GM21528 (cell line): ENCODE data around the gene GRB10.

Source experiments
- ATAC-seq: cut with Tn5 transposase; IDR thresholded peaks from one replicate; pipeline ENCODE4 v1.9.1; 2021; ENCODE audit warnings: mild to moderate bottlenecking, moderate library complexity; ENCODE audit not compliant: unreplicated experiment, low FRiP score

The GRB10 gene

DNA sequence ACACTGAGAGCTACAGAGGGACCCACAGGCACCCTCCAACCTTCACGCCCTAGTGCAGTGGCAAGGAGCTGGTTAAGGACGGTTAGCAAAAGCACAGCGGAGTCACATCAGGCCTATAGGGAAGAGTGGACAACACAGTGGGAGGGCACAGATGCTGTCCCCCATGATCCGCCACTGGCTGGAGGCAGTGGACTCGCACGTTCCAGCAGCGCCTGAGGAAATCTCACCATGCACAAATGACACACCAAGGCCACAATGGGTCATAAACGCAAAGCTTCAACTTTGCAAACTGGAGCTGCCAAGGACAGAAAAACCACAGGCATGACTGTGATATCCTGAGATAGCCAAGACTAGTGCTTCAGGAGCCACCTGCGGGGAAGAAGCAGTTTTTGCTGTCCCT, 58.8 kb downstream of the GRB10 start:
- no peak for ATAC-seq

DNA sequence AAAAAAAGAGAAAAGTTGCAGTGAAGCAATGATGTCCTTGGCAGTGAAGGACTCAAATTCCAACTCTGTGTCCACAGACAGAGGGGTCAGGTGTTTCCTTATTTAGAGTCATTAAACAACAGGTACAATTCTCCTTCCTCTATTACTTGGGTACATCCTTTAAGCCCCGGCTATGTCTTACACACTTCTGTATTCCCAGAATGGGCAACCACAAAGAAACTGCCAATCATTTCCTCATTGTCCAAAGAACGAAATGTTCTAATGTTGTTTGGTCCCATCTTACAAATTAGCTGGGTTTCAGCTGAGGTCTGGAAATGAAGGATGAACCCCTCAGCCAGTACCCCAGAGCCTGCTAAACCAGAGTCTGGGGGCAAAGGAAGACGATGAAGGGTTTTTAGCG, 59.5 kb downstream of the GRB10 start:
- no peak for ATAC-seq

DNA sequence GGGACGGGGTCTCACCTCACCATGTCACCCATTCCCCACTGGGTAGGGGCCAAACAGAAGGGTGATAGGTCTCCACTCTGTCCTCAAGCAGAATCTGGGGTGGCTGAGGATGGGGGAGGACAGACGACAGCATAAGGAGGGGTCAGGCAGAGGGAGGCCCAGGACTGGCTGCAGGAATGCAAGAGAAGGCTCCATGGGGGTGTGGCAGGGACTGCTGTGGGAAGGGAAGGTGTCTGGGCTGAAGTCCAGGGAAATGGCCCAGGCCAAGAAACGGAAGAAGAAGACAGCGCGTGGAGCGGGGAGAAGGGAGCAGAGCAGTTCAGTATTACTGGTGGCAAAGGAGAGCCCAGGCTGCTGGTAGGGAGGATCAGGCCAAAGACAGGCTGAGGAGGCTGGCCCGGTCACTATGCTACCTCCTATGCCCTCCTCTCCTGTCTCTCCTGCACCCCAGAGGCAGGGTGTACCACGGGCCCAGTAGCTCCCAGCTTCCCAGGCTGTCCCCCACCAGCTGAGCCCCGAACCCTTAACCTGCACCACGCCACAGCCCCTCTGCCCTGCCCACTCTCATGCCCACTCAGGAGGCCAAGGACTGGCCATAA, 60.9 kb downstream of the GRB10 start:
- ATAC-seq: no peak

DNA sequence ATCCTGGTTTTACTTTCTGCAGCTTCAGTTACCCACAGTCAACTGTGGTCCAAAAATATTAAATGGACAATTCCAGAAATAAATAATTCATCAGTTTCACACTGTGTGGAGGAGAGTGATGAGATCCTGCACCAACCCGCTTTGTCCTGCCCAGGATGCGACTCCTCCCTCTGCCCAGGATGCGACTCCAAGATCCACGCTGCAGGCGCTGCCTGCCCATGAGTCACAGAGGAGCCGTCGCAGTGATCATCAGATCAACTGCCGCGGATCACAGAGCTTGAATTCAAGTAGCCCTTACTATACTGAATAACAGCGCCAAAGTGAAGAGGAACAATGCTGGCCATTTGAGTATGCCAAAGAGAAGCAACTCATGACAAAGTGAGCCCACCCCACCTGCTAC, 61.5 kb downstream of the GRB10 start:
- ATAC-seq: no peak

DNA sequence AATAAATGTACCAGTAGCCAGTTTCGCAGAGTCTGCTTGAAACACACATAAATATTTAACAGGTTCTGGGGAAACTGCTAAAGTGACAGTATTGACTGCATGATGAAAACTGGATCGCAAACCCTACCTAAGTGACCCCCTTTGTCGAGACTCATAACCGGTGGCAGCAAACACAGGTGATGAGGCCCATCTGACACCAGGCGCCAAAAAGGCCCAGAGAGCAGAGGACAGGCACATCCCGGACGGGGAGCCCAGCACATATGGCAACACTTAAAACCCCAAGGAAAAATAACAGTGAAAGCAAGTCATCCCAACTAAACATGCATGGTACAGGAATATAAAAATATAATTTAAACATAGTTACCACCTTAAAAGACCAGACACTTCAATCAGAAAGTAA, 62.4 kb downstream of the GRB10 start:
- ATAC-seq: no peak

DNA sequence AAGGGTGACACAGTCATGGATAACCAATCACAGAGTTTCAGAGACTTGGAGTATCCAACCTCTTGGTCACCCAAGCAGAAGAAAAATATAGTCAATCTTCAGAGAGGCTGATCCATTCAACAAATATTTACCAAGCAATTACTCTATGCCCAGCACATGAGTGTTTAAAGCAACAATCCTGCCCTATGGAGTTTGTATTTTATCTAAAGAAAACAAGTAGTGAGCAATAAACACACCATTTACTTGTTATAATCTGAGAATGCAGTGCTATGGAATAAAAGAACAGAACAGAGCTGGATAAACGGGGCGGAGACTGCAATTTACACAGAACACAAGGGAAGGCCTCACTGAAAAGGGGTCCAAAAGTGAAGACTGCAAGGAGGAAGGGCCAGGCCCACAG, 63.8 kb downstream of the GRB10 start:
- no peak for ATAC-seq

DNA sequence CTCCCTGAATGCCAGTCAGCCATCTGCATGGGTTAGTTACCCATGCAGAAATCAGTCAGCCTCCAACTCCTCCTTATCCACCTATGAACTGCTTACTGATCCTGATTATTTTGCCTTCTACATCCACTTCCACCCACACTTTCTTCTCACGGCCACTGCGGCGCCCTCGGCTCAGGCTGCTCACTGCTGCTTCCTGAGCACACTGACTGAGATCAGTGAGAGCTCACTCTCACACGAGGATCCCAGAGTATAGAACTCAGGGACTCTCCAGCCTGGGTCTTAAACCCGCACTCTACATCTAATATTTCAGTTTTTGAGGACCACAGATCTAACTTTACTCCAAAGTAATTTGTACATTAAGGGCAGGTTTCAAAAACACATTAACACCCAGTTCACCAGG, 64.4 kb downstream of the GRB10 start:
- ATAC-seq: no peak

DNA sequence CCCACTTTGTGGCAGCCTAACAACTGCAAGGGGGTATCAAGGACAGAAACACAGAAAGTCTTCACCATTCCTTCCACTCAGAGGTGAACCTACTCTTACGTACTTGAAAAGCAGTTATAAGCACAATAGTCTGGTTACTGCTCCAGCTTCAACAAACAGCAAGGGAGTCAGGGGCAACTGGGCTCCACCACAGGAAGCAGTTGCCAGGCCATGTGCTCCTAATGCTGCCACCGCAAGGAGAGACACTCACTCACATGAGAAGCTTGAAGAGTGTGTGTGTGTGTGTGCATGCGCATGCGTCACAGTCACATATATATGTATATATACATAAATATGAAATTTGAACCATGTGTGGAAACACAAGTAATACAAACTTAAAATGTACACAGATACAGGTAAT, 65.5 kb downstream of the GRB10 start:
- no peak for ATAC-seq

DNA sequence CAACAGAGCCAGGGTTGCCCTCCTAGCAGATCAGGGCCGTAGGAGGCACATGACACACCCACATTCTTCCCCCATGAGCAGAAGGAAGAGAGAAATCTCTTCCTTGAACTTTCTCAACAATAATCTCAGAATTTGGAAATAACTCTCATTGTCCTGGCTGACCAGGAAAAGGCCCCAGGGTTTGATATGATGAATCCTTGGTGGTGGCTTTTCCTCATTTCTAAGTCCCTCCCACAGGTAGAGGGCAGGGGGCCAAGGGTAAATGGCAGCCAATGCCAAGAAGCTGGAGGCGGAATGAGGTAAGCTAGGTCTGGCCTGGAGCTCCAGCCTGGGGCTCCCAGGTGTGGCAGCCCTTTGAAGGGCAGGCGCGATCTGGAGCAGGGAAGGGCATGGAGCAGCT, 67.8 kb downstream of the GRB10 start:
- no peak for ATAC-seq

DNA sequence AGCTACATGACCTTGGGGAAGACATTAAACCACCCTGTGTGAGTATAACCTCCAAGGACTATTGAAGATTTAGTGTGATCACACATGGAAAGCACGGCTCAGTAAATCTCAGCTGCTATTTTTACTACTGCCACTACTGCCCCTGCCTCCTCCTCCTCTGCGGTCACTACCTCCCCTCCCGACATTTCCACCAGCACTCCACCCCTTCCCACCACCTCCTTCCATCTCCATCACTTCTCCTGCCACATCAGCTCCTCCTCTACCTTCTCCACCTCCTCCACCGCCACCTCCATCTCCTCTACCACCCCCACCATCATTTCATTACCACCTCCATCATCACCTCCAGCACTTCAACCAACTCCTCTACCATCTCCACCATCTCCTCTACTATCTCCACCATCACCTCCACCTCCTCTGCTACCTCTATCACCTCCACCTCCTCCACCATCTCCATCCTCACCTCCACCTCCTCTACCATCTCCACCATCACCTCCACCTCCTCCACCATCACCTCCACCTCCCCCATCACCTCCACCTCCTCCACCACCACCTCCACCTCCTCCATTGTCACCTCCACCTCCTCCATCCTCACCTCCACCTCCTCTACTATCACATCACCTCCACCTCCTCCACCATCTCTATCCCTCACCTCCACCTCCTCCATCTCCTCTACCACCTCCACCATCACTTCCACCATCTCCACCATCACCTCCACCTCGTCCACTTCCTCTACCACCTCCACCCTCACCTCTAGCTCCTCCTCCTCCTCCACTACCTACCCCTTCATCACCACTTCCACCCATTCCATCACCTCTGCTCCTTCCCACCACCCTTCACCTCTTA, 69.4 kb downstream of the GRB10 start:
- no peak for ATAC-seq

DNA sequence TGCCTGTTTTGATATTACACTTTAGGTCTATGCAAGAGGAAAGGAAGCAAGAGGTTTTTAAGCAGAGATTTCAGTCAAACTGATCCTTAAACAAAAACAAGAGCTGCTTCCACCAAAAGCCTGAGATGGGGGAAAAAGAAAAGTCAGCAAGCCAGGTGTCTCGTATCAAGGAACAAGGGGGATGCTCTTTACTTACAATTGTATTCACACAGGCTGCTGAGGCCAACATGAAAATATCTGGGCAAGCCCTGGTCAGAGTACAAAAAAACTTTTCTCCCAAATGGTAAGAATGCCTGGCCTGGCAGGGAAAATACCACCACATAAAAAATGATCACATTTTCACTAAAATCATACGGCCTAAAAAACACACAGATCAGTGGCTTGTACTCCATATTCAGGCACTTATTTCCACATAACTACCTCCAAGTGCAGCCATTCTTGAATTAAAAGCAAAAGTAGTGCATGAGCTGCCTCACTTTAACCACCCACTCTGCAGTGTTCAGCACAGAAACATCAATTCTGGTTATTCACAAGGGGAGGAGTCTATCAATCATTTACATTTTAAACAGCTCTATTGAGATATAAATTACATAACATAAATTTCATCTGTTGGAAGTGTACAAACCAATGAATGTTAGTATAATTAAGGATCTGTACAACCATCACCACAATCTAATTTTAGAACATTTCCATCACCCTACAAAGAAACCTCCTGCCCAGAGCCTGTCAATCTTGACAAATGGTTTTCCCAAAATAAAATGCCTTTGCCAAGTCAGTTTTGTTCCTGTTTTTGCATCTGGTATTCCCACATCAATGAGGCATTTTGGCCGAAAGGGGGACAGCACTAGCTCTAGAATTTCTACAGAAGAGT, 70.2 kb downstream of the GRB10 start:
- no peak for ATAC-seq

DNA sequence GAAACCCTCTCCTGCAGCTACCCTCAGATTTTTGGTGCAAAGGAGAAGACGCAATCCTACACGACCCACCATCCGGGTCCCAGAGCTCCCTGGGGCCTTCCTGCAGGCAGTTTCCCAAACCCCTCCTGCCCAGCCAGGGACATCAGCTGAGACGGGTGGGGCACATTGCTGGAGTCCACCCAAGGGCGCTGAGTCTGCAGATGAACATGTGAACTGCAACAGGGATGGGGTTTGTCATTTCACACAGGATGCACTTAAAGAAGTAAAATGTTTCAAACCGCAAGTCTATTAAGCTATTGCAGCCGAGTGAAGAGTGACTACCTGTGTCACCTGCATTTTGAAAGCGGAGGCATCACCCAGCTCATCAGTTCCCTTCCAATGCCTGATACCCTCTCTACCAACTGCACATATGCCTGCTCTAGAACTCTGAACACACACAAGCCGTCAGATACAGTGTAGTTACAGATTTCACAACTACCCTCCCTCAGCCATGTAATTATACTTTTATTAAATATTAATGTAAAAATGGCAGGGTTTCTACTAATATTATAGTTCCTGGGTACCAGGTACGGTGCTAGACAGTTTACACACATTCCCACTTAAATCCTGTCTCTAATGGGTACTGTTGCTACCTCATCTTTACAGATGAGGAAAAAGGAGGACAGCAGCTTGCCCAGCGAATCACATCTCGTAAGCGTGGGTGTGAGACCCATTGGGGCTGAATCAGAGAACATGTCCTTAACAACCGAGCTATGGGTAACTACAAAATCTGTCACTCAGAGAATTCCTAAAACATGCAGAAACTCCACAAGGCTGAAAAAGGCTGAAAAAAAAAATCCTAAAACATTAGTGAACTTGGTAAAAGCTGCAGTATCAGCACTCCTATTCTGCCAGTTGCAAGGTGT, 71.2 kb downstream of the GRB10 start:
- no peak for ATAC-seq

DNA sequence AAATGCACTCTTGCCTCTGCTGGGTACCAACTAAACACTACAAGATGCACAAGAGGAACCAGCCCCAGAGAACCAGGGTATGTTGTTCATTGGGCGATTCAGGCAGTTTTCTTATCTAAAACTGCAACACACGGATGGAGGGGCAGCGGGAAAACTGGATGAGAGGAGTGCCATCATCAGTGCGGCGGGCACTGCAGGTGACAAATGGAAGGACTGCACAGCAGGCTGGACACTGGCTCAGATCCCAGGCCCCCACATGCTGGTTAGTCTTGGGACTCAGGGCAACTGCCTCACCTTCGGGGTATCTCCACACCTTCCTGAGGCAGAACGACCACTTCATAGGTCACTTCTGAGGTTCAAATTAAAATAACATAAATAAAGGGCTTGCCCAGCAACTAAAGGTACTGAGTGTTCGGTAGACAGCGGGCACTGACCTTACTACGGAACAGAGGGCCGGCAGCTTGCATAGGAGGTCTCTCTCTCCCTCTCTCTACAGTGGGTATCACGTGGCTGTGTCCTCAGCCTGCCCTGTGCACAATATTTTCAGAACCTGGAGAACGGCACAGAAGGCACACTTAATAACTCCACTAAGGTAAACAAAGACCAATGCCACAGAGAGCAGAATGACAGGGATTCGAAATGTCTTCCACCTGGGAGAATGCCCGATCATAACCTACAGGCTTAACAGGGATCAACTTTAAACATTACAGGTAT, 72.1 kb downstream of the GRB10 start:
- no peak for ATAC-seq

DNA sequence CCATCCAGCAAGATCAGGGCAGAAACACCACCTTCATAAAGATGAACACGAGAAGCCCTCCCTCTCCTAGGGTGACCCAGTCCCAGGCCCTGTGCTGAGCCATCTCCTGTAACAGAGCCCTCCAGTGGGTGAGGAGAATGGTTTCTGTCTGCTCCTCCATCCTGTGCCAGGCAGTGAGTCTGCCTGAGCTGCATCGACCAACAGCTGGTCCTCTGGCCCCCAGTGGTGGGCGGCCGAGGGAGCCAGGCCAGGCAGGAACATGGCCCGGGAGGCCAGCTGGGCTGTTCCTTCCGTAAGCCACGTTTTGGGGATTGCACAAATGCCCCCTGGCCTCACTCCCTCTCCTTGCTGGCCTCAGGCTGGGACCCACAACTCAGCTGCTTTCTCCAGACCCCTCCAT, 73.5 kb downstream of the GRB10 start:
- no peak for ATAC-seq

DNA sequence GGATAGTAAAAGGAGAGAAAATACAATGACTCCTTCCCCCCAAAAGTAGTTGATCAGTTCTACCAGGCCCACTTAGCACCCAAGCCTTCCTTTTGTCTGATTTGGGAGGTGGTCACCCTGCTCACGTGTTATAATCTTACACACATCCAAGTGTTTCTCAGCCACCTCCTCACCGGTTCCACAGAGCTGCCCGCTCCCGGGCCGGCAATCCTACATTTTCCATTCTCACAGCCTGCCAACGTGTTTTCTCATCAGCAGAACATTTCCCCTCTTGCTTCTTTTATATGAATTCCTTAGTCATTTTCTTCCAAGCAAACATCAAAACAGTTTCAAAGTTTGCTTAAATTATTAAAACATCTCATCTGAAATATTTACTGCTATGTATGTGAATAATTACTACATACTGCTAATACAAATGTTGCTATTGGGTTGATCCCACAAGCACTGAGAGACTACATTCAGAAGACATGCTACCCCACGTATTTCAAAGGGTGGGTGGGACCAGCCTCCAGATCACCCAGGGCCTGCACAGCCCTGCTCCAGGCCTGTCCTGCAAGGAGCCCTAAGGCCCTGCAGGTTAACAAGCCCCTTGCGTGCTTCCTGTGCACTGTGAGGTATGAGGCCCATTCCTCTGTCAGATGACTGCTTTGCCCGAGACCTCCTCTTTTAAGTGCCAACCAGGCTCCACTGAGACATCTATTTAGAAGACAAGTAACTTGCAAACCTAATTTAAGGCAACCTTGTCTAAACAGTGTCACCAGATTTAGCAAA, 75.3 kb downstream of the GRB10 start:
- no peak for ATAC-seq

DNA sequence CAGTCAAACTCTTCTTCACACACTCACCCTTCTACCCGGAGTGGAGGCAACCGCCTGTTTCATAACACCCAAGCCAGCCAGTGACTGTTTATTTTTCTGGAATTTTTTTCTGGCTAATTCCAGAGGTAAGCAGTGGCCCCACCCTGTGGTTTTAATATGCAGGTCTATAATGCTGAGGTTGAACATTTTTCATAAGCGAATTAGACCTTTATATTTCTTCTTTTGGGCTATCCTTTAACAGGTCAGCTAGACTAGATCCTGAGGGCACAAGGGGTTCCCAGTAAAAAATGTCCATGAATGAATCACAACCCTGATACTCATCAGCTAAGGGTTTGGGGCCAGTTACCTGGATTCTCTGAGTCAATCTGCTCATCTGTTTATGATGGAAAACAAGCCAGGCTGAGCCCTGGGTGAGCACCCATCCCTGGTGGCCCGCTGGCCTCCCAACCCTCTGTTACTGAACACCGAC, 76.2 kb downstream of the GRB10 start:
- ATAC-seq: no peak

DNA sequence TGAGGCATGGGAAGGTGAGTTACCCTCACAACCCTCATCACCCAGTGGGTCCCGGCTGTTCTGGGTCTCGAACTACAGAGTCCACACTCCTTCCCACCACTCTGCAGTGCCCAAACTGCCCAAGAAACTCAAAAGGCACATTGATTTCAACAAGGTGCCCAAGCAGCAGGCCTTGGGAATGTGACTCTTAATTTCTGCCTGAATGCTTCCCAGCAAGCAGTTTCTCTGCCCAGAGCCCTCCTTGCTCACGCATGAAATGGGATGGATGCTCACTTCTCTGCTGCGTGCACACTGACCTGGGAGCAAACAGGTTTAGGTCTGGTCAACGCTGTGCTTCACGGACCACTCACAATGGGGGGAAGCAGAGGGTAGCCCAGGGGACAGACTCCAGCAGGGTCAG, 77.9 kb downstream of the GRB10 start:
- ATAC-seq: no peak

DNA sequence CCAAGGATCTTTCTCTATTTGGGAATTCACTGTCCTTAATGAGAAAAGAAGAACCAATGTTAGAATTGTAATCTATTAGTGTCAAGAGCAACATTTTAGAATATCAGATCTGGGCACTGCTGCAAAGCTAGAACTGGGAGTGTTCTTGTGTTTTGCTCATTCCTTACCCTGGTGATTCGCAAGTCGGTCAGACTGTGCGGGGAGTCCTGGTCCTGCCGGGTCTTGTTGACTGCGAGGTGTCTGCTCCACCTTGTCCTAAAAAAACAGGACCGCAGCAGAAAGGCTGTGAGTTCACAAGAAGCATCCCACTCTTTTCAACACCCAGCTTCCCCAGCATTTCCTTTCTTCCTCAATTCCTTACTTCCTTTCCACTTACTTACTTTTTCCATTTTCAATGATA, 79.0 kb downstream of the GRB10 start:
- no peak for ATAC-seq

DNA sequence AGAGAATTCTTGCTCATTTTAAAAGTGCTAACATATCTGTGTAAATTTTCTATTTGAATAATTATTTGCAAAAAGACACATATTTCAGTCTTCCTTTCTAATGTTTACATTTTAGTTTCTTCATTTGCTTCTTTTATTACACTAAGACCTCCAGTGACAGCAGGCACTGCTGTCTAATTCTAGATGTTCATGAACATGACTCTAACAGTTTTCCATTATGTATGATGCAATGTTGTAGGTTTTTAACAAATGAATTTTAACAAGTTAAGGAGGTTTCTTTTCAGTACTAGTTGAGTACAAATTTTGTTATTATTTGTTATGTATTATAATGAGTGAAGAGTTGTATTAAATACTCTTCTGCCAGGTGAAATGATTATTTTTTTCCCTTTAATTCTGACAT, 83.6 kb downstream of the GRB10 start:
- ATAC-seq: no peak
